IMR-90 (cell line): ENCODE measurements around the gene PLAC9. TPM values are rescaled to one million over a fixed set of nuclear protein-coding genes. Genes with fewer than 3 reads are reported as not detected.

ENCODE experiments used
- ATAC-seq: fragments of 200-7000 bp; cut with Tn5 transposase; 2 replicates; pipeline ENCODE4 v1.9.1; 2020; ENCODE audit warnings: low read depth, mild to moderate bottlenecking, moderate library complexity
- BruUV-seq: library from RNA; stranded (reverse); fragments of 400-500 nt; replicated peaks from 2 replicates; lab custom pipeline; 2021; lab: Mats Ljungman, UMichigan
- CTCF ChIA-PET: fragments of 300-600 bp; formaldehyde crosslinking; extraction: SDS; loops from one replicate; lab custom pipeline; 2021; ENCODE audit warnings: antibody characterized with exemption; lab: Yijun Ruan, JAX
- POLR2A ChIA-PET: fragments of 300-600 bp; sonication (Branson Sonifier 250); formaldehyde crosslinking; loops from one replicate; lab custom pipeline; 2022; ENCODE audit warnings: antibody characterized with exemption; ENCODE audit not compliant: unreplicated experiment; lab: Charles Lee
- DNase-seq: peaks from one replicate; pipeline ENCODE4 v3.0.0; 2013
- H2AFZ ChIP-seq: replicated peaks from 2 replicates; pipeline ENCODE3; 2013; ENCODE audit warnings: low read length, mild to moderate bottlenecking; ENCODE audit not compliant: poor library complexity
- H2AK5ac ChIP-seq: 2 replicates; pipeline ENCODE4 v1.6.1; 2013; ENCODE audit warnings: low read depth, low read length, inconsistent platforms
- H2AK9ac ChIP-seq: replicated peaks from 2 replicates; pipeline ENCODE3; 2013; ENCODE audit warnings: mild to moderate bottlenecking, low read depth, low read length, moderate library complexity; ENCODE audit not compliant: poor library complexity
- H2BK120ac ChIP-seq: 2 replicates; pipeline ENCODE4 v1.6.1; 2013; ENCODE audit warnings: low read depth, low read length, inconsistent platforms
- H2BK15ac ChIP-seq: 3 replicates; pipeline ENCODE4 v1.6.1; 2013; ENCODE audit warnings: low read depth, low read length, inconsistent platforms
- H2BK20ac ChIP-seq: 2 replicates; pipeline ENCODE4 v1.6.1; 2013; ENCODE audit warnings: low read depth, mild to moderate bottlenecking, inconsistent platforms, low read length, moderate library complexity
- H2BK5ac ChIP-seq: 2 replicates; pipeline ENCODE4 v1.6.1; 2013; ENCODE audit warnings: mild to moderate bottlenecking, low read depth, low read length, inconsistent platforms; ENCODE audit not compliant: poor library complexity, severe bottlenecking
- H3K14ac ChIP-seq: replicated peaks from 2 replicates; pipeline ENCODE4 v1.6.1; 2013; ENCODE audit warnings: low read depth, low read length, inconsistent platforms
- H3K18ac ChIP-seq: 2 replicates; pipeline ENCODE4 v1.6.1; 2013; ENCODE audit warnings: low read depth, low read length, control low read depth
- H3K23ac ChIP-seq: 2 replicates; pipeline ENCODE4 v1.6.1; 2013; ENCODE audit warnings: low read depth, low read length, inconsistent platforms
- H3K27ac ChIP-seq: 2 replicates; pipeline ENCODE4 v1.5.1; 2013; ENCODE audit warnings: mild to moderate bottlenecking, control low read depth, low read length; ENCODE audit not compliant: insufficient read depth
- H3K27me3 ChIP-seq: 2 replicates; pipeline ENCODE4 v1.6.1; 2013; ENCODE audit warnings: low read length; ENCODE audit not compliant: control insufficient read depth, insufficient read depth
- H3K36me3 ChIP-seq: 2 replicates; pipeline ENCODE4 v1.6.1; 2013; ENCODE audit warnings: low read length, mixed read lengths; ENCODE audit not compliant: control insufficient read depth, insufficient read depth
- H3K4ac ChIP-seq: 2 replicates; pipeline ENCODE4 v1.6.1; 2013; ENCODE audit warnings: low read depth, low read length, inconsistent platforms
- H3K4me1 ChIP-seq: 2 replicates; pipeline ENCODE4 v1.6.1; 2013; ENCODE audit warnings: low read length, mixed read lengths; ENCODE audit not compliant: control insufficient read depth, insufficient read depth
- H3K4me2 ChIP-seq: 2 replicates; pipeline ENCODE4 v1.6.1; 2013; ENCODE audit warnings: low read depth, mild to moderate bottlenecking, control low read depth, low read length, moderate library complexity
- H3K4me3 ChIP-seq: 2 replicates; pipeline ENCODE4 v1.5.1; 2013; ENCODE audit warnings: low read depth, mild to moderate bottlenecking, control low read depth, low read length, moderate library complexity; ENCODE audit not compliant: insufficient read depth
- H3K56ac ChIP-seq: 2 replicates; pipeline ENCODE4 v1.6.1; 2013; ENCODE audit warnings: low read length, inconsistent platforms; ENCODE audit not compliant: insufficient read depth; ENCODE audit errors: extremely low read depth
- H3K79me1 ChIP-seq, 2 experiments: 2 replicates each; pipeline ENCODE4 v1.6.1; 2013; ENCODE audit warnings: low read length in 2 of 2, inconsistent platforms in 1 of 2, low read depth in 1 of 2
- H3K9ac ChIP-seq: 2 replicates; pipeline ENCODE4 v1.6.1; 2013; ENCODE audit warnings: low read depth, low read length, control low read depth
- H3K9me1 ChIP-seq: 2 replicates; pipeline ENCODE4 v1.6.1; 2013; ENCODE audit warnings: low read length, inconsistent platforms; ENCODE audit not compliant: insufficient read depth
- H3K9me3 ChIP-seq: 2 replicates; pipeline ENCODE4 v1.6.1; 2013; ENCODE audit warnings: low read length; ENCODE audit not compliant: control insufficient read depth, insufficient read depth
- H4K20me1 ChIP-seq: 2 replicates; pipeline ENCODE4 v1.6.1; 2013; ENCODE audit warnings: low read length, inconsistent platforms; ENCODE audit not compliant: insufficient read depth
- H4K5ac ChIP-seq: 2 replicates; pipeline ENCODE4 v1.6.1; 2013; ENCODE audit warnings: mild to moderate bottlenecking, low read depth, low read length, control low read depth
- H4K8ac ChIP-seq, 2 experiments: 2 replicates each; pipeline ENCODE4 v1.6.1; 2013; ENCODE audit warnings: low read depth in 2 of 2, low read length in 2 of 2, control low read depth in 1 of 2, inconsistent platforms in 1 of 2
- H4K91ac ChIP-seq: 2 replicates; pipeline ENCODE4 v1.6.1; 2013; ENCODE audit warnings: low read depth, low read length, inconsistent platforms; ENCODE audit not compliant: insufficient read depth
- BHLHE40 ChIP-seq: fragments of 150-350 bp; IDR thresholded peaks from 2 replicates; pipeline ENCODE4 v1.6.1; 2016; ENCODE audit warnings: mild to moderate bottlenecking, low read depth, low read length
- CEBPB ChIP-seq: IDR thresholded peaks from 2 replicates; pipeline ENCODE4 v1.6.1; 2012; ENCODE audit warnings: low read depth, low read length, improper control_type of control experiment
- CHD1 ChIP-seq: IDR thresholded peaks from 2 replicates; pipeline ENCODE4 v1.6.1; 2012; ENCODE audit warnings: low read depth, low read length, improper control_type of control experiment
- FOS ChIP-seq: fragments of 150-350 bp; IDR thresholded peaks from 2 replicates; pipeline ENCODE4 v1.6.1; 2016; ENCODE audit warnings: low read depth, low read length
- MAFK ChIP-seq: IDR thresholded peaks from 2 replicates; pipeline ENCODE4 v1.6.1; 2012; ENCODE audit warnings: low read depth, low read length, improper control_type of control experiment
- MAZ ChIP-seq: IDR thresholded peaks from 2 replicates; pipeline ENCODE4 v1.6.1; 2012; ENCODE audit warnings: low read depth, mild to moderate bottlenecking, low read length, improper control_type of control experiment, moderate library complexity, borderline replicate concordance
- MXI1 ChIP-seq: IDR thresholded peaks from 2 replicates; pipeline ENCODE4 v1.6.1; 2012; ENCODE audit warnings: low read depth, mild to moderate bottlenecking, low read length, moderate library complexity, borderline replicate concordance
- NFE2L2 ChIP-seq: fragments of 150-350 bp; IDR thresholded peaks from 2 replicates; pipeline ENCODE4 v1.6.1; 2016; ENCODE audit warnings: low read depth, mild to moderate bottlenecking, low read length
- POLR2A ChIP-seq: IDR thresholded peaks from 2 replicates; pipeline ENCODE4 v1.6.1; 2012; ENCODE audit warnings: mild to moderate bottlenecking, low read depth, low read length
- RAD21 ChIP-seq: IDR thresholded peaks from 2 replicates; pipeline ENCODE4 v1.6.1; 2012; ENCODE audit warnings: low read length, improper control_type of control experiment
- RCOR1 ChIP-seq: IDR thresholded peaks from 2 replicates; pipeline ENCODE4 v1.6.1; 2012; ENCODE audit warnings: mild to moderate bottlenecking, low read length, improper control_type of control experiment; ENCODE audit not compliant: insufficient replicate concordance
- RFX5 ChIP-seq: IDR thresholded peaks from 2 replicates; pipeline ENCODE4 v1.8.0; 2012; ENCODE audit warnings: low read depth, mild to moderate bottlenecking, low read length, moderate library complexity
- SMC3 ChIP-seq: fragments of 150-350 bp; IDR thresholded peaks from 2 replicates; pipeline ENCODE4 v1.6.1; 2016; ENCODE audit warnings: low read depth, mild to moderate bottlenecking, antibody characterized with exemption, low read length, moderate library complexity
- WGBS, 2 experiments: methylation state at CpG; one replicate each; pipeline versions ENCODE4 v1.1.5 to v1.1.7; 2013; ENCODE audit warnings: missing lambda C conversion rate in 2 of 2; ENCODE audit not compliant: insufficient read length in 1 of 2; ENCODE audit errors: extremely low coverage in 2 of 2; 5-methylcytosine and 5-hydroxymethylcytosine counted together
- dilution Hi-C: fragments of 300-500 bp; cut with HindIII; formaldehyde crosslinking; loops from one replicate; pipeline ENCODE4 v1.14.3; 2018; ENCODE audit warnings: low sequenced_read_pairs; ENCODE audit not compliant: unreplicated experiment
- in situ Hi-C: fragments of 300-500 bp; cut with MboI; formaldehyde crosslinking; loops from 3 replicates; pipeline ENCODE4 v1.14.3; 2019; ENCODE audit warnings: low sequenced_read_pairs, inconsistent platforms, mixed read lengths
- intact Hi-C: fragments of 100-400 bp; cut with micrococcal nuclease; formaldehyde crosslinking; loops from 2 replicates; pipeline ENCODE4 v1.10.0; 2022
- polyA plus RNA-seq, 3 experiments: library from polyadenylated mRNA; depleted of rRNA; stranded (reverse); fragments of >200 nt; gene quantifications; 2 replicates each; pipeline ENCODE4 v1.2.3, GENCODE V29; 2012; ENCODE audit warnings: low replicate concordance in 1 of 3
- total RNA-seq: library from RNA; depleted of rRNA; stranded (reverse); fragments of >200 nt; gene quantifications from 2 replicates; pipeline ENCODE4 v1.2.3, GENCODE V29; 2012
- TF ChIP-seq, protein P1 (sequence below): conservative IDR thresholded peaks from 2 replicates; pipeline ENCODE4 v1.5.1; 2012; ENCODE audit warnings: mild to moderate bottlenecking, low read depth, low read length, improper control_type of control experiment
- TF ChIP-seq, protein P2 (sequence below): fragments of 150-350 bp; IDR thresholded peaks from 2 replicates; pipeline ENCODE4 v1.6.1; 2016; ENCODE audit warnings: low read depth, mild to moderate bottlenecking, low read length, moderate library complexity, borderline replicate concordance
- TF ChIP-seq, protein P3 (sequence below): fragments of 150-350 bp; IDR thresholded peaks from 2 replicates; pipeline ENCODE4 v1.6.1; 2017; ENCODE audit warnings: mild to moderate bottlenecking, antibody characterized with exemption, low read length, low read depth

The PLAC9 gene
- total and polyA plus RNA-seq, 2 of the 4 experiments (the other 2 are of a cell fraction) = 1.6 to 12.2 TPM

GRCh38 chr10:80144696-80145131 is 12.2 kb downstream of the PLAC9 start:
- in situ Hi-C loops = no loop called here
- dilution Hi-C loops = no loop called here
- Histone ChIP-seq H3K79me1 (no peaks in the 10 kb centered on the region), H3K9me1 (peaks cover 3% of the 10 kb centered on the region; the same call in 1 of the 2 replicates), H3K18ac (no peak overlapping the region), H2BK120ac (no peak overlapping the region), H4K91ac (no peak overlapping the region), H2AK5ac (no peak overlapping the region), H4K8ac (0 out of 4 replicates have a peak overlapping the region, but pooled peaks of 1 of the 2 experiments have one; percentile 3), H3K27me3 (no peaks in the 10 kb centered on the region), H4K20me1 (no peaks in the 10 kb centered on the region), H3K9me3 (no peaks in the 10 kb centered on the region), H3K36me3 (peaks cover 2% of the 10 kb centered on the region; the same call in 1 of the 2 replicates), H2BK20ac (no peak overlapping the region), H3K56ac (no peak overlapping the region), H3K14ac (no peak overlapping the region), H3K4me3 (no peak overlapping the region), H3K27ac (no peak overlapping the region), H3K23ac (no peak overlapping the region), H2AFZ (no peak overlapping the region), H2BK5ac (no peak overlapping the region), H3K4me1 (no peaks in the 10 kb centered on the region), H4K5ac (no peak overlapping the region), H3K4ac (no peak overlapping the region), H2BK15ac (no peak overlapping the region), H3K9ac (no peak overlapping the region), H2AK9ac (peak overlapping the region; percentile 17), H3K4me2 (no peak overlapping the region)
- 40% methylated on average over 3 of the region's 12 CpGs; no CpG with 5 or more reads in 1 of the 2 experiments for WGBS, 2 experiments
- ATAC-seq = no peak
- TF ChIP-seq NFE2L2 (no peak), FOS (no peak), MAFK (no peak), CHD1 (no peak), RFX5 (no peak), CEBPB (no peak), POLR2A (no peak), MXI1 (no peak), BHLHE40 (no peak), MAZ (no peak), SMC3 (no peak), RAD21 (no peak), RCOR1 (no peak)
- TF ChIP-seq, protein P1, sequence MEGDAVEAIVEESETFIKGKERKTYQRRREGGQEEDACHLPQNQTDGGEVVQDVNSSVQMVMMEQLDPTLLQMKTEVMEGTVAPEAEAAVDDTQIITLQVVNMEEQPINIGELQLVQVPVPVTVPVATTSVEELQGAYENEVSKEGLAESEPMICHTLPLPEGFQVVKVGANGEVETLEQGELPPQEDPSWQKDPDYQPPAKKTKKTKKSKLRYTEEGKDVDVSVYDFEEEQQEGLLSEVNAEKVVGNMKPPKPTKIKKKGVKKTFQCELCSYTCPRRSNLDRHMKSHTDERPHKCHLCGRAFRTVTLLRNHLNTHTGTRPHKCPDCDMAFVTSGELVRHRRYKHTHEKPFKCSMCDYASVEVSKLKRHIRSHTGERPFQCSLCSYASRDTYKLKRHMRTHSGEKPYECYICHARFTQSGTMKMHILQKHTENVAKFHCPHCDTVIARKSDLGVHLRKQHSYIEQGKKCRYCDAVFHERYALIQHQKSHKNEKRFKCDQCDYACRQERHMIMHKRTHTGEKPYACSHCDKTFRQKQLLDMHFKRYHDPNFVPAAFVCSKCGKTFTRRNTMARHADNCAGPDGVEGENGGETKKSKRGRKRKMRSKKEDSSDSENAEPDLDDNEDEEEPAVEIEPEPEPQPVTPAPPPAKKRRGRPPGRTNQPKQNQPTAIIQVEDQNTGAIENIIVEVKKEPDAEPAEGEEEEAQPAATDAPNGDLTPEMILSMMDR = no peak
- TF ChIP-seq, protein P2, sequence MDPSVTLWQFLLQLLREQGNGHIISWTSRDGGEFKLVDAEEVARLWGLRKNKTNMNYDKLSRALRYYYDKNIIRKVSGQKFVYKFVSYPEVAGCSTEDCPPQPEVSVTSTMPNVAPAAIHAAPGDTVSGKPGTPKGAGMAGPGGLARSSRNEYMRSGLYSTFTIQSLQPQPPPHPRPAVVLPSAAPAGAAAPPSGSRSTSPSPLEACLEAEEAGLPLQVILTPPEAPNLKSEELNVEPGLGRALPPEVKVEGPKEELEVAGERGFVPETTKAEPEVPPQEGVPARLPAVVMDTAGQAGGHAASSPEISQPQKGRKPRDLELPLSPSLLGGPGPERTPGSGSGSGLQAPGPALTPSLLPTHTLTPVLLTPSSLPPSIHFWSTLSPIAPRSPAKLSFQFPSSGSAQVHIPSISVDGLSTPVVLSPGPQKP = no peak
- TF ChIP-seq, protein P3, sequence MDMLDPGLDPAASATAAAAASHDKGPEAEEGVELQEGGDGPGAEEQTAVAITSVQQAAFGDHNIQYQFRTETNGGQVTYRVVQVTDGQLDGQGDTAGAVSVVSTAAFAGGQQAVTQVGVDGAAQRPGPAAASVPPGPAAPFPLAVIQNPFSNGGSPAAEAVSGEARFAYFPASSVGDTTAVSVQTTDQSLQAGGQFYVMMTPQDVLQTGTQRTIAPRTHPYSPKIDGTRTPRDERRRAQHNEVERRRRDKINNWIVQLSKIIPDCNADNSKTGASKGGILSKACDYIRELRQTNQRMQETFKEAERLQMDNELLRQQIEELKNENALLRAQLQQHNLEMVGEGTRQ = no peak
- intact Hi-C loops = loop anchor here (5.0 kb wide), 1 partner anchor 87 kb away; no protein-coding TSS in a partner anchor
- ChIA-PET CTCF (interaction anchor here (0.9 kb wide), 1 partner anchor 21 kb away, joined by 3 read pairs; no protein-coding TSS in a partner anchor), POLR2A (no interaction called here)
- DNase-seq = no peak
- BruUV-seq = no TSS peak
